ENCODE data around the gene RAB33A. TPM values are rescaled to one million over a fixed set of nuclear protein-coding genes. Genes with fewer than 3 reads are reported as not detected.

Gene RAB33A
- total and polyA plus RNA-seq, 7 donors, result 0.03 to 0.30 (median 0.16) TPM; not detected in 2

- peaks cover 0 to 60% of the 10 kb centered on the region in 2 donors for H3K36me3 ChIP-seq (ENCODE audit: insufficient read depth in 1 of 2, low read depth in 1 of 2)
- no peak overlapping the region for H3K4me3 ChIP-seq
- no peak overlapping the region for H3K27ac ChIP-seq
- H3K9me3 ChIP-seq, result no peaks in the 10 kb centered on the region
- WGBS, 3 donors, result 73 to 96% (median 95%) methylated on average over 4 of the region's 4 CpGs
- ATAC-seq (no peak), DNase-seq (no peak)
- TF ChIP-seq, protein P1, sequence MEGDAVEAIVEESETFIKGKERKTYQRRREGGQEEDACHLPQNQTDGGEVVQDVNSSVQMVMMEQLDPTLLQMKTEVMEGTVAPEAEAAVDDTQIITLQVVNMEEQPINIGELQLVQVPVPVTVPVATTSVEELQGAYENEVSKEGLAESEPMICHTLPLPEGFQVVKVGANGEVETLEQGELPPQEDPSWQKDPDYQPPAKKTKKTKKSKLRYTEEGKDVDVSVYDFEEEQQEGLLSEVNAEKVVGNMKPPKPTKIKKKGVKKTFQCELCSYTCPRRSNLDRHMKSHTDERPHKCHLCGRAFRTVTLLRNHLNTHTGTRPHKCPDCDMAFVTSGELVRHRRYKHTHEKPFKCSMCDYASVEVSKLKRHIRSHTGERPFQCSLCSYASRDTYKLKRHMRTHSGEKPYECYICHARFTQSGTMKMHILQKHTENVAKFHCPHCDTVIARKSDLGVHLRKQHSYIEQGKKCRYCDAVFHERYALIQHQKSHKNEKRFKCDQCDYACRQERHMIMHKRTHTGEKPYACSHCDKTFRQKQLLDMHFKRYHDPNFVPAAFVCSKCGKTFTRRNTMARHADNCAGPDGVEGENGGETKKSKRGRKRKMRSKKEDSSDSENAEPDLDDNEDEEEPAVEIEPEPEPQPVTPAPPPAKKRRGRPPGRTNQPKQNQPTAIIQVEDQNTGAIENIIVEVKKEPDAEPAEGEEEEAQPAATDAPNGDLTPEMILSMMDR (IDR thresholded peaks at IDR 0.05), result no peak
- H3K27me3 ChIP-seq (ENCODE audit: insufficient read depth in 3 of 3, low read length in 2 of 3), result no peaks in the 10 kb centered on the region
- intact Hi-C loops (cut with DNase I), result no loop called here
- no peaks in the 10 kb centered on the region for H3K4me1 ChIP-seq
Measured at GRCh38 chrX:130211415-130212186, 39.8 kb downstream of the RAB33A start.

DNA sequence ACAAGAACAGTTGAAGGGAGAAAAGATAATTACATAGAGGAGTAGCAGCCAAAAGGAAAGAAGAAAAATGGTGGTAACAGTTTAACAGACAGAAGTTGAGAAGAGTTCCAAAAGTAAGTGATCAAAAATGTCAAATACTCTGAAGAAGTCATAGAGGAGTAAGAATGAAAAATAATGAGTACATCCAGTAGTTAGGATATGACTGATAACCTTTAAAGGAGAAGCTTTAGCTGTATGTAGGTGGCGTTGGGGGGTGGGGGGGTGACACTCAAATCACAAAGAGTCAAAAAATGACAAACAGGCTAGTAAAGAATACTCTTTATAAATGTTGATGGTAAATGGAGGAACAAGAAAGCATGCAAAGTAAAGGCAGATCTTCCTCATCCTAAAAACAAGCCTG lies 40.6 kb downstream of the RAB33A start:
- TF ChIP-seq, protein P1 (IDR thresholded peaks at IDR 0.05), result no peak
- H3K4me1 ChIP-seq, result no peaks in the 10 kb centered on the region
- no peak for ATAC-seq
- no peak overlapping the region for H3K4me3 ChIP-seq
- H3K36me3 ChIP-seq (ENCODE audit: insufficient read depth in 1 of 2, low read depth in 1 of 2), result peaks cover 0 to 60% of the 10 kb centered on the region in 2 donors
- intact Hi-C loops (cut with DNase I), result no loop called here
- H3K27me3 ChIP-seq (ENCODE audit: insufficient read depth in 3 of 3, low read length in 2 of 3), result no peaks in the 10 kb centered on the region
- H3K9me3 ChIP-seq, result no peaks in the 10 kb centered on the region
- WGBS, 3 donors, result 61 to 95% (median 93%) methylated on average over 1 of the region's 1 CpG
- no peak overlapping the region for H3K27ac ChIP-seq
- no peak for DNase-seq

DNA sequence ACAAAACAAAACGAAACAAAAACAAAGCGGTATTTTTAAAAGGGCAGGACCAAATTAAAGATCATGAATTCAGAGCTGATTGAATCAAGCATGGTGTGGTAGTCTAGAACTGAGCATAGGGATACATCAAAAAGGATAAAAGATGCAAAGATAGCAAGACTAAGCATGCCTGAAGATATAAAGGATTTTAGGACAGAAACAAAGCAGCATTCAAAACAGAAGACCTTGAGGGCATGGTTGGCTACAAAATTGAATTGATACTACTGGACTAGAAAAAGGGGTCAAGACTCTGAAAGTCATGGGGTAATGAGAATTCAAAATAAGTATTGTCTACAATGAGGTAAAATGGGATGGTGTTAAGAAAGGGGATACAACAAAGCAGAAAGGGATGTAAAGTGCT lies 41.6 kb downstream of the RAB33A start:
- no peak for ATAC-seq
- WGBS, 3 donors, result 92 to 100% (median 93%) methylated on average over 2 of the region's 2 CpGs
- Histone ChIP-seq H3K27ac (no peak overlapping the region), H3K36me3 (ENCODE audit: insufficient read depth in 1 of 2, low read depth in 1 of 2) (peaks cover 0 to 68% of the 10 kb centered on the region in 2 donors), H3K27me3 (ENCODE audit: insufficient read depth in 3 of 3, low read length in 2 of 3) (no peaks in the 10 kb centered on the region), H3K4me1 (no peaks in the 10 kb centered on the region), H3K4me3 (no peak overlapping the region), H3K9me3 (no peaks in the 10 kb centered on the region)
- intact Hi-C loops (cut with DNase I), result no loop called here
- TF ChIP-seq, protein P1 (IDR thresholded peaks at IDR 0.05), result no peak
- DNase-seq, result no peak

GRCh38 chrX:130216320-130216719 lies 44.6 kb downstream of the RAB33A start:
- Histone ChIP-seq H3K27me3 (ENCODE audit: insufficient read depth in 3 of 3, low read length in 2 of 3) (no peaks in the 10 kb centered on the region), H3K36me3 (ENCODE audit: insufficient read depth in 1 of 2, low read depth in 1 of 2) (peaks cover 0 to 63% of the 10 kb centered on the region in 2 donors), H3K9me3 (no peaks in the 10 kb centered on the region), H3K4me3 (no peak overlapping the region), H3K27ac (no peak overlapping the region), H3K4me1 (no peaks in the 10 kb centered on the region)
- 70 to 87% (median 86%) methylated on average over 4 of the region's 4 CpGs for WGBS, 3 donors
- no peak for DNase-seq
- TF ChIP-seq, protein P1 (IDR thresholded peaks at IDR 0.05), result no peak
- no peak for ATAC-seq
- intact Hi-C loops (cut with DNase I), result no loop called here

Measured in psoas muscle (tissue), 8 donors.